Measurements from ENCODE around the gene STAC3. TPM values are rescaled to one million over a fixed set of nuclear protein-coding genes. Genes with fewer than 3 reads are reported as not detected.

Gene STAC3
- total and polyA plus RNA-seq, 9 of the 15 experiments (the other 6 are each of a cell fraction or from before 2014, with no cell fraction given) = 0.45 to 6.4 (median 3.3) TPM

DNA sequence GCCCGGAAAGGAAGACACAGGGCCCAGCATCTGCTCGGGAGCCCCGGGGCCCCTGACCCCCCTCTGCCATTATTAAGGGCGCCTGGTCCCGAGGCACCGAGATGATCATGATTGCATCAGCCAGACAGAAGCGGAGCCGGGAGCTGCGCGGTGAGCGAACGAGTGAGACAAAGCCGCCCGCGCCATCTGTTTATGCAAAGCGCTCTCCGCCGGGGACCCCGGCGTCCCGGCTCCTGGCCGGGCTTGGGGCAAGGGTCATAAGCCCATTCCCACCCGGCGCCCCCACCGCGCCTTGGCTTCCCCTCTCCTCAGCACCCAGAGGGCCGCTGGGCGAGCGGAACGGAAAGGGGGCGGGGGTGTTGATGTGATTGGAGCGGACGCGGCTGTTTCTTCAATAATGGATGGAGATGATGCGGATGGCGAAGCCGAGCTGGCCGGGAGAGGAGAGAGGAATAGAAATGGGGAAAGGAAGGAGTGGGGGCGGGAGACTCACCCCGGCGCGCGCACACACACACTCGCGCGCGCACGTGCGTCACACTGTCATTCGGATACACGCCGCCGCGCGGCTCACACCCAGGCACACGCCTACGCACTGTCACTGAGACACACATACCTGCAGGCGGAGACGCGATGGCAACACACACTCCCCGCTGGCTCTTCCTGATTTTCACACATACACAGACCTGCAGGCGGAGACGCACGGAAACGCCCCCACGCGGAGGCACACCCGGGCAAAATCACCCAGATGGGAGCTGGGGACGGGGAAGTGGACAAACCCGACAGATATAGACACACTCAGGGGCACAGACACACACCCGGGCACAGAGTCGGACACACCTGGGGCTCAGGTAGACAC lies 10.7 kb downstream of the STAC3 start (continued):
- TF ChIP-seq, protein P1, sequence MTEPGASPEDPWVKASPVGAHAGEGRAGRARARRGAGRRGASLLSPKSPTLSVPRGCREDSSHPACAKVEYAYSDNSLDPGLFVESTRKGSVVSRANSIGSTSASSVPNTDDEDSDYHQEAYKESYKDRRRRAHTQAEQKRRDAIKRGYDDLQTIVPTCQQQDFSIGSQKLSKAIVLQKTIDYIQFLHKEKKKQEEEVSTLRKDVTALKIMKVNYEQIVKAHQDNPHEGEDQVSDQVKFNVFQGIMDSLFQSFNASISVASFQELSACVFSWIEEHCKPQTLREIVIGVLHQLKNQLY (CRISPR knock-in tag; conservative IDR thresholded peaks at IDR 0.05) = no peak; a peak in 1 of 4 replicates
- TF ChIP-seq, protein P2, sequence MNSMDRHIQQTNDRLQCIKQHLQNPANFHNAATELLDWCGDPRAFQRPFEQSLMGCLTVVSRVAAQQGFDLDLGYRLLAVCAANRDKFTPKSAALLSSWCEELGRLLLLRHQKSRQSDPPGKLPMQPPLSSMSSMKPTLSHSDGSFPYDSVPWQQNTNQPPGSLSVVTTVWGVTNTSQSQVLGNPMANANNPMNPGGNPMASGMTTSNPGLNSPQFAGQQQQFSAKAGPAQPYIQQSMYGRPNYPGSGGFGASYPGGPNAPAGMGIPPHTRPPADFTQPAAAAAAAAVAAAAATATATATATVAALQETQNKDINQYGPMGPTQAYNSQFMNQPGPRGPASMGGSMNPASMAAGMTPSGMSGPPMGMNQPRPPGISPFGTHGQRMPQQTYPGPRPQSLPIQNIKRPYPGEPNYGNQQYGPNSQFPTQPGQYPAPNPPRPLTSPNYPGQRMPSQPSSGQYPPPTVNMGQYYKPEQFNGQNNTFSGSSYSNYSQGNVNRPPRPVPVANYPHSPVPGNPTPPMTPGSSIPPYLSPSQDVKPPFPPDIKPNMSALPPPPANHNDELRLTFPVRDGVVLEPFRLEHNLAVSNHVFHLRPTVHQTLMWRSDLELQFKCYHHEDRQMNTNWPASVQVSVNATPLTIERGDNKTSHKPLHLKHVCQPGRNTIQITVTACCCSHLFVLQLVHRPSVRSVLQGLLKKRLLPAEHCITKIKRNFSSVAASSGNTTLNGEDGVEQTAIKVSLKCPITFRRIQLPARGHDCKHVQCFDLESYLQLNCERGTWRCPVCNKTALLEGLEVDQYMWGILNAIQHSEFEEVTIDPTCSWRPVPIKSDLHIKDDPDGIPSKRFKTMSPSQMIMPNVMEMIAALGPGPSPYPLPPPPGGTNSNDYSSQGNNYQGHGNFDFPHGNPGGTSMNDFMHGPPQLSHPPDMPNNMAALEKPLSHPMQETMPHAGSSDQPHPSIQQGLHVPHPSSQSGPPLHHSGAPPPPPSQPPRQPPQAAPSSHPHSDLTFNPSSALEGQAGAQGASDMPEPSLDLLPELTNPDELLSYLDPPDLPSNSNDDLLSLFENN (IDR thresholded peaks at IDR 0.05; ENCODE audit: low read depth in 2 of 2, low read length in 2 of 2) = no peak
- no peak for TF ChIP-seq MECOM (CRISPR knock-in tag; IDR thresholded peaks at IDR 0.05)
- TF ChIP-seq PHTF2 (CRISPR knock-in tag; IDR thresholded peaks at IDR 0.05) = no peak
- no peak for TF ChIP-seq POLR2AphosphoS5 (IDR thresholded peaks at IDR 0.05; ENCODE audit: control insufficient read depth, insufficient read depth, low read depth, low read length)
- TF ChIP-seq TEAD4 (IDR thresholded peaks at IDR 0.05; ENCODE audit: low read length) = peak; percentile 33; the same call in 1 of the 2 replicates
- 0 out of 2 replicates have a peak, but pooled peaks have one; percentile 32 for TF ChIP-seq TEAD4 (CRISPR knock-in tag; IDR thresholded peaks at IDR 0.05; ENCODE audit: borderline replicate concordance)
- no peak for TF ChIP-seq ZNF146 (CRISPR knock-in tag; IDR thresholded peaks at IDR 0.05; ENCODE audit: unreplicated experiment)
- no peak for TF ChIP-seq PRMT5 (CRISPR knock-in tag; IDR thresholded peaks at IDR 0.05)
- TF ChIP-seq, protein P3, sequence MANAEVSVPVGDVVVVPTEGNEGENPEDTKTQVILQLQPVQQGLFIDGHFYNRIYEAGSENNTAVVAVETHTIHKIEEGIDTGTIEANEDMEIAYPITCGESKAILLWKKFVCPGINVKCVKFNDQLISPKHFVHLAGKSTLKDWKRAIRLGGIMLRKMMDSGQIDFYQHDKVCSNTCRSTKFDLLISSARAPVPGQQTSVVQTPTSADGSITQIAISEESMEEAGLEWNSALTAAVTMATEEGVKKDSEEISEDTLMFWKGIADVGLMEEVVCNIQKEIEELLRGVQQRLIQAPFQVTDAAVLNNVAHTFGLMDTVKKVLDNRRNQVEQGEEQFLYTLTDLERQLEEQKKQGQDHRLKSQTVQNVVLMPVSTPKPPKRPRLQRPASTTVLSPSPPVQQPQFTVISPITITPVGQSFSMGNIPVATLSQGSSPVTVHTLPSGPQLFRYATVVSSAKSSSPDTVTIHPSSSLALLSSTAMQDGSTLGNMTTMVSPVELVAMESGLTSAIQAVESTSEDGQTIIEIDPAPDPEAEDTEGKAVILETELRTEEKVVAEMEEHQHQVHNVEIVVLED (CRISPR knock-in tag; IDR thresholded peaks at IDR 0.05) = peak; percentile 25; the same call in 1 of the 2 replicates
- TF ChIP-seq, protein P4, sequence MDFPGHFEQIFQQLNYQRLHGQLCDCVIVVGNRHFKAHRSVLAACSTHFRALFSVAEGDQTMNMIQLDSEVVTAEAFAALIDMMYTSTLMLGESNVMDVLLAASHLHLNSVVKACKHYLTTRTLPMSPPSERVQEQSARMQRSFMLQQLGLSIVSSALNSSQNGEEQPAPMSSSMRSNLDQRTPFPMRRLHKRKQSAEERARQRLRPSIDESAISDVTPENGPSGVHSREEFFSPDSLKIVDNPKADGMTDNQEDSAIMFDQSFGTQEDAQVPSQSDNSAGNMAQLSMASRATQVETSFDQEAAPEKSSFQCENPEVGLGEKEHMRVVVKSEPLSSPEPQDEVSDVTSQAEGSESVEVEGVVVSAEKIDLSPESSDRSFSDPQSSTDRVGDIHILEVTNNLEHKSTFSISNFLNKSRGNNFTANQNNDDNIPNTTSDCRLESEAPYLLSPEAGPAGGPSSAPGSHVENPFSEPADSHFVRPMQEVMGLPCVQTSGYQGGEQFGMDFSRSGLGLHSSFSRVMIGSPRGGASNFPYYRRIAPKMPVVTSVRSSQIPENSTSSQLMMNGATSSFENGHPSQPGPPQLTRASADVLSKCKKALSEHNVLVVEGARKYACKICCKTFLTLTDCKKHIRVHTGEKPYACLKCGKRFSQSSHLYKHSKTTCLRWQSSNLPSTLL (IDR thresholded peaks at IDR 0.05) = no peak
- peak; percentile 85 to 87 for TF ChIP-seq NRF1 (conservative IDR thresholded peaks at IDR 0.05 in 1 of 2, IDR thresholded peaks at IDR 0.05 in 1 of 2)
- TF ChIP-seq CHCHD3 (CRISPR knock-in tag; IDR thresholded peaks at IDR 0.05) = no peak
- TF ChIP-seq TEAD2 (tag; IDR thresholded peaks at IDR 0.05) = no peak
- TF ChIP-seq, protein P5, sequence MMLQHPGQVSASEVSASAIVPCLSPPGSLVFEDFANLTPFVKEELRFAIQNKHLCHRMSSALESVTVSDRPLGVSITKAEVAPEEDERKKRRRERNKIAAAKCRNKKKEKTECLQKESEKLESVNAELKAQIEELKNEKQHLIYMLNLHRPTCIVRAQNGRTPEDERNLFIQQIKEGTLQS (IDR thresholded peaks at IDR 0.05) = peak; percentile 95
- TF ChIP-seq, protein P5 (CRISPR knock-in tag; conservative IDR thresholded peaks at IDR 0.05) = no peak
- TF ChIP-seq ZNF133 (CRISPR knock-in tag; IDR thresholded peaks at IDR 0.05) = no peak
- TF ChIP-seq ZNF444 (CRISPR knock-in tag; IDR thresholded peaks at IDR 0.05) = no peak
